WTC11 (cell line): ENCODE measurements around the gene CDC37L1. TPM values are rescaled to one million over a fixed set of nuclear protein-coding genes. Genes with fewer than 3 reads are reported as not detected.

ENCODE experiments used
- ATAC-seq: fragments of 200-7000 bp; cut with Tn5 transposase; 2 replicates; pipeline ENCODE4 v1.10.0; 2021; ENCODE audit warnings: mild to moderate bottlenecking, moderate library complexity
- CTCF ChIA-PET: fragments of 300-600 bp; sonication (Branson Sonifier 250); formaldehyde crosslinking; loops from one replicate; lab custom pipeline; 2021; ENCODE audit warnings: antibody characterized with exemption; lab: Charles Lee
- POLR2A ChIA-PET: fragments of 350-600 bp; sonication (Branson Sonifier 250); formaldehyde crosslinking; loops from one replicate; lab custom pipeline; 2021; ENCODE audit warnings: antibody characterized with exemption; lab: Charles Lee
- DNase-seq: peaks from one replicate; pipeline ENCODE4 v3.0.0; 2021; ENCODE audit warnings: low spot score
- H3K27ac Mint-ChIP-seq: 2 replicates; pipeline ENCODE4 v1.8.0; 2021; ENCODE audit warnings: mixed read lengths
- H3K27me3 Mint-ChIP-seq: 2 replicates; pipeline ENCODE4 v1.8.0; 2021; ENCODE audit warnings: low read depth, mild to moderate bottlenecking, moderate library complexity, mixed read lengths
- H3K36me3 Mint-ChIP-seq: 2 replicates; pipeline ENCODE4 v1.8.0; 2021; ENCODE audit warnings: mixed read lengths
- H3K4me1 Mint-ChIP-seq: 2 replicates; pipeline ENCODE4 v1.8.0; 2022; ENCODE audit warnings: mixed read lengths
- H3K4me3 Mint-ChIP-seq: 2 replicates; pipeline ENCODE4 v1.8.0; 2021; ENCODE audit warnings: mild to moderate bottlenecking, moderate library complexity, mixed read lengths
- H3K9me3 Mint-ChIP-seq: 2 replicates; pipeline ENCODE4 v1.8.0; 2021; ENCODE audit warnings: mixed read lengths
- CBFB ChIP-seq: sonication (generic); formaldehyde crosslinking; IDR thresholded peaks from 2 replicates; pipeline ENCODE4 v1.8.1; 2022; ENCODE audit warnings: mild to moderate bottlenecking, low read depth, missing genetic modification reagents
- CREB1 ChIP-seq: sonication (generic); formaldehyde crosslinking; IDR thresholded peaks from 2 replicates; pipeline ENCODE4 v1.8.0; 2023; ENCODE audit warnings: mild to moderate bottlenecking, missing genetic modification reagents
- CREM ChIP-seq: sonication (generic); formaldehyde crosslinking; IDR thresholded peaks from 2 replicates; pipeline ENCODE4 v1.8.1; 2022; ENCODE audit warnings: mild to moderate bottlenecking, missing genetic modification reagents, moderate library complexity
- ESRRA ChIP-seq: sonication (generic); formaldehyde crosslinking; IDR thresholded peaks from 2 replicates; pipeline ENCODE4 v1.8.1; 2022; ENCODE audit warnings: mild to moderate bottlenecking, missing genetic modification reagents, borderline replicate concordance
- KAT7 ChIP-seq: sonication (generic); formaldehyde crosslinking; IDR thresholded peaks from 2 replicates; pipeline ENCODE4 v1.8.1; 2023; ENCODE audit warnings: missing genetic modification reagents, mild to moderate bottlenecking, borderline replicate concordance
- MXD4 ChIP-seq: fragments of 250-450 bp; sonication (Bioruptor Pico); IDR thresholded peaks from 2 replicates; pipeline ENCODE4 v1.8.0; 2021; ENCODE audit warnings: mild to moderate bottlenecking, moderate library complexity, borderline replicate concordance
- NR2C2 ChIP-seq: sonication (generic); formaldehyde crosslinking; IDR thresholded peaks from 2 replicates; pipeline ENCODE4 v1.8.0; 2022; ENCODE audit warnings: mild to moderate bottlenecking, missing genetic modification reagents
- PREB ChIP-seq: sonication (generic); formaldehyde crosslinking; IDR thresholded peaks from 2 replicates; pipeline ENCODE4 v1.8.1; 2022; ENCODE audit warnings: mild to moderate bottlenecking, missing genetic modification reagents, moderate library complexity, borderline replicate concordance
- PRRX2 ChIP-seq: fragments of 250-450 bp; sonication (Bioruptor Pico); IDR thresholded peaks from 2 replicates; pipeline ENCODE4 v1.8.0; 2021; ENCODE audit warnings: mild to moderate bottlenecking
- RELA ChIP-seq: sonication (generic); formaldehyde crosslinking; IDR thresholded peaks from 2 replicates; pipeline ENCODE4 v1.8.1; 2022; ENCODE audit warnings: missing genetic modification reagents, mild to moderate bottlenecking, borderline replicate concordance
- SMAD3 ChIP-seq: sonication (generic); formaldehyde crosslinking; IDR thresholded peaks from 2 replicates; pipeline ENCODE4 v1.8.0; 2022; ENCODE audit warnings: missing genetic modification reagents, mild to moderate bottlenecking, borderline replicate concordance
- SOX15 ChIP-seq: fragments of 250-450 bp; sonication (Bioruptor Pico); IDR thresholded peaks from 2 replicates; pipeline ENCODE4 v1.9.0; 2021; ENCODE audit warnings: mild to moderate bottlenecking
- SP1 ChIP-seq: sonication (generic); formaldehyde crosslinking; conservative IDR thresholded peaks from 2 replicates; pipeline ENCODE4 v1.8.1; 2022; ENCODE audit warnings: missing genetic modification reagents
- STAT6 ChIP-seq: sonication (generic); formaldehyde crosslinking; conservative IDR thresholded peaks from 2 replicates; pipeline ENCODE4 v1.8.1; 2023; ENCODE audit warnings: mild to moderate bottlenecking, low read depth, missing genetic modification reagents, moderate library complexity
- ZBTB21 ChIP-seq: sonication (generic); formaldehyde crosslinking; IDR thresholded peaks from 2 replicates; pipeline ENCODE4 v1.8.1; 2023; ENCODE audit warnings: mild to moderate bottlenecking, missing genetic modification reagents, borderline replicate concordance
- ZNF232 ChIP-seq: sonication (generic); formaldehyde crosslinking; IDR thresholded peaks from 2 replicates; pipeline ENCODE4 v1.8.0; 2022; ENCODE audit warnings: mild to moderate bottlenecking, missing genetic modification reagents
- ZNF281 ChIP-seq: sonication (generic); formaldehyde crosslinking; IDR thresholded peaks from 2 replicates; pipeline ENCODE4 v1.8.0; 2023; ENCODE audit warnings: mild to moderate bottlenecking, missing genetic modification reagents
- ZNF416 ChIP-seq: fragments of 250-450 bp; sonication (Bioruptor Pico); IDR thresholded peaks from 2 replicates; pipeline ENCODE4 v1.9.0; 2021; ENCODE audit warnings: mild to moderate bottlenecking, inconsistent platforms
- ZNF512 ChIP-seq: sonication (generic); formaldehyde crosslinking; IDR thresholded peaks from 2 replicates; pipeline ENCODE4 v1.8.1; 2022; ENCODE audit warnings: missing genetic modification reagents, borderline replicate concordance
- ZNF671 ChIP-seq: fragments of 250-450 bp; sonication (Bioruptor Pico); IDR thresholded peaks from 2 replicates; pipeline ENCODE4 v1.8.0; 2021; ENCODE audit warnings: mild to moderate bottlenecking
- total RNA-seq: library from RNA; stranded (reverse); gene quantifications from 3 replicates; pipeline ENCODE4 v1.2.3, GENCODE V29; 2021
- TF ChIP-seq, protein P1 (sequence below): sonication (generic); formaldehyde crosslinking; IDR thresholded peaks from 2 replicates; pipeline ENCODE4 v1.8.1; 2023; ENCODE audit warnings: mild to moderate bottlenecking, missing genetic modification reagents
- TF ChIP-seq, protein P2 (sequence below): fragments of 250-450 bp; sonication (Bioruptor Pico); IDR thresholded peaks from 2 replicates; pipeline ENCODE4 v1.9.0; 2021; ENCODE audit warnings: mild to moderate bottlenecking
- TF ChIP-seq, protein P3 (sequence below): fragments of 250-450 bp; sonication (Bioruptor Pico); IDR thresholded peaks from 2 replicates; pipeline ENCODE4 v1.8.0; 2021; ENCODE audit warnings: mild to moderate bottlenecking

CDC37L1 gene
- total RNA-seq, 1 experiment from 2014 or later = 20.1 TPM

DNA sequence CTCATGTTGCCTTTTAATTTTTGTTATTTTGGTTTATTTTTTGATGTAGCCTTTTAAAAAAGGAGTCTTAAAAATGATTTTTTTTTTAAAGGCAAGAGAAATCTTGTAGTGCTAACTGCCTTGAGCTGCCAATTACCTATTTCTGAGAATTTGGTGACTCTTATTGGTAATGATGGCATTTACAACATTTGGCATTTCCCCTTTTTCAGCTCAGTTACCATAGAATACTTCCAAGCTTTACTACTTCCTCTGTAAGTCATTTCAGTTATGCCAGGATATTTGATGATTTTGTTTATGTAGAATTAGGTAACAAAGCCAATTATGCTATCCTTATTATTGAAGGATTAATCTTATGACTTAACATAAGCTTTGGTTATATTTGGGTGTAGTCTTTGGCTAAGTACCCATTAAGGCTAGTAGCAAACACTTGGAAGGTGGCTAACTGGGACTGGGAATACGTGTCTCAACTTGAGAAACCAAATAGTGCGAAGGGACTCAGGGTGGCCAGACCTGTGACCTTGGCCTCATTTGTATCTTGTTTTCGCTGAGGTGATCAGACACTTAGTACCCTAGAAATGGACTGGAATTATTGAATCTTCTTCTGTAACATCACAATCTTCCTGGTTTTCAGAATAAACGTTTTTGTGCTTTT is 27.7 kb downstream of the CDC37L1 start (continued):
- TF ChIP-seq ZNF281 (CRISPR knock-in tag) (no peak), ZBTB21 (no peak), KAT7 (CRISPR knock-in tag) (no peak), ESRRA (no peak), MXD4 (CRISPR knock-in tag) (no peak), ZNF232 (CRISPR knock-in tag) (no peak), SOX15 (no peak), STAT6 (CRISPR knock-in tag) (no peak), ZNF512 (no peak), CREB1 (CRISPR knock-in tag) (no peak)
- TF ChIP-seq, protein P1, sequence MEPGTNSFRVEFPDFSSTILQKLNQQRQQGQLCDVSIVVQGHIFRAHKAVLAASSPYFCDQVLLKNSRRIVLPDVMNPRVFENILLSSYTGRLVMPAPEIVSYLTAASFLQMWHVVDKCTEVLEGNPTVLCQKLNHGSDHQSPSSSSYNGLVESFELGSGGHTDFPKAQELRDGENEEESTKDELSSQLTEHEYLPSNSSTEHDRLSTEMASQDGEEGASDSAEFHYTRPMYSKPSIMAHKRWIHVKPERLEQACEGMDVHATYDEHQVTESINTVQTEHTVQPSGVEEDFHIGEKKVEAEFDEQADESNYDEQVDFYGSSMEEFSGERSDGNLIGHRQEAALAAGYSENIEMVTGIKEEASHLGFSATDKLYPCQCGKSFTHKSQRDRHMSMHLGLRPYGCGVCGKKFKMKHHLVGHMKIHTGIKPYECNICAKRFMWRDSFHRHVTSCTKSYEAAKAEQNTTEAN (CRISPR knock-in tag) = no peak
- TF ChIP-seq, all 79 proteins: peak for 0

GRCh38 chr9:4709380-4709779 is 30.0 kb downstream of the CDC37L1 start:
- ATAC-seq (no peak), DNase-seq (no peak)
- ChIA-PET CTCF (no interaction called here), POLR2A (no interaction called here)
- peaks cover 7% of the 10 kb centered on the region for H3K9me3 Mint-ChIP-seq
- no peaks in the 10 kb centered on the region for H3K27me3 Mint-ChIP-seq
- no peak overlapping the region for H3K4me3 Mint-ChIP-seq
- no peaks in the 10 kb centered on the region for H3K4me1 Mint-ChIP-seq
- H3K36me3 Mint-ChIP-seq = peaks cover 15% of the 10 kb centered on the region
- no peak overlapping the region for H3K27ac Mint-ChIP-seq
- TF ChIP-seq SP1 (CRISPR knock-in tag) (no peak), CREM (CRISPR knock-in tag) (no peak), ZNF671 (CRISPR knock-in tag) (no peak), PREB (CRISPR knock-in tag) (no peak), ZNF416 (CRISPR knock-in tag) (no peak), CBFB (CRISPR knock-in tag) (no peak), SMAD3 (CRISPR knock-in tag) (no peak), RELA (CRISPR knock-in tag) (no peak), NR2C2 (CRISPR knock-in tag) (no peak), PRRX2 (CRISPR knock-in tag) (no peak)
- TF ChIP-seq, protein P2, sequence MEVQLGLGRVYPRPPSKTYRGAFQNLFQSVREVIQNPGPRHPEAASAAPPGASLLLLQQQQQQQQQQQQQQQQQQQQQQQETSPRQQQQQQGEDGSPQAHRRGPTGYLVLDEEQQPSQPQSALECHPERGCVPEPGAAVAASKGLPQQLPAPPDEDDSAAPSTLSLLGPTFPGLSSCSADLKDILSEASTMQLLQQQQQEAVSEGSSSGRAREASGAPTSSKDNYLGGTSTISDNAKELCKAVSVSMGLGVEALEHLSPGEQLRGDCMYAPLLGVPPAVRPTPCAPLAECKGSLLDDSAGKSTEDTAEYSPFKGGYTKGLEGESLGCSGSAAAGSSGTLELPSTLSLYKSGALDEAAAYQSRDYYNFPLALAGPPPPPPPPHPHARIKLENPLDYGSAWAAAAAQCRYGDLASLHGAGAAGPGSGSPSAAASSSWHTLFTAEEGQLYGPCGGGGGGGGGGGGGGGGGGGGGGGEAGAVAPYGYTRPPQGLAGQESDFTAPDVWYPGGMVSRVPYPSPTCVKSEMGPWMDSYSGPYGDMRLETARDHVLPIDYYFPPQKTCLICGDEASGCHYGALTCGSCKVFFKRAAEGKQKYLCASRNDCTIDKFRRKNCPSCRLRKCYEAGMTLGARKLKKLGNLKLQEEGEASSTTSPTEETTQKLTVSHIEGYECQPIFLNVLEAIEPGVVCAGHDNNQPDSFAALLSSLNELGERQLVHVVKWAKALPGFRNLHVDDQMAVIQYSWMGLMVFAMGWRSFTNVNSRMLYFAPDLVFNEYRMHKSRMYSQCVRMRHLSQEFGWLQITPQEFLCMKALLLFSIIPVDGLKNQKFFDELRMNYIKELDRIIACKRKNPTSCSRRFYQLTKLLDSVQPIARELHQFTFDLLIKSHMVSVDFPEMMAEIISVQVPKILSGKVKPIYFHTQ (CRISPR knock-in tag) = no peak
- TF ChIP-seq, protein P3, sequence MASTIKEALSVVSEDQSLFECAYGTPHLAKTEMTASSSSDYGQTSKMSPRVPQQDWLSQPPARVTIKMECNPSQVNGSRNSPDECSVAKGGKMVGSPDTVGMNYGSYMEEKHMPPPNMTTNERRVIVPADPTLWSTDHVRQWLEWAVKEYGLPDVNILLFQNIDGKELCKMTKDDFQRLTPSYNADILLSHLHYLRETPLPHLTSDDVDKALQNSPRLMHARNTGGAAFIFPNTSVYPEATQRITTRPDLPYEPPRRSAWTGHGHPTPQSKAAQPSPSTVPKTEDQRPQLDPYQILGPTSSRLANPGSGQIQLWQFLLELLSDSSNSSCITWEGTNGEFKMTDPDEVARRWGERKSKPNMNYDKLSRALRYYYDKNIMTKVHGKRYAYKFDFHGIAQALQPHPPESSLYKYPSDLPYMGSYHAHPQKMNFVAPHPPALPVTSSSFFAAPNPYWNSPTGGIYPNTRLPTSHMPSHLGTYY (CRISPR knock-in tag) = no peak
